Measurements from ENCODE around the gene STK38L. TPM values are rescaled to one million over a fixed set of nuclear protein-coding genes. Genes with fewer than 3 reads are reported as not detected.

Gene STK38L
- total and polyA plus RNA-seq, 10 of the 15 experiments (the other 5 are each of a cell fraction or from before 2014, with no cell fraction given), result 43.0 to 154 (median 115) TPM

- TF ChIP-seq POLR2AphosphoS5 (IDR thresholded peaks at IDR 0.05; ENCODE audit: low read length) (0 out of 2 replicates have a peak, but pooled peaks have one; percentile 38), FOXM1 (IDR thresholded peaks at IDR 0.05; ENCODE audit: low read depth, low read length) (no peak), RELB (IDR thresholded peaks at IDR 0.05; ENCODE audit: low read depth) (peak; percentile 99), ZSCAN29 (IDR thresholded peaks at IDR 0.05) (no peak), NR2C1 (IDR thresholded peaks at IDR 0.05) (no peak), HCFC1 (IDR thresholded peaks at IDR 0.05; ENCODE audit: low read length) (no peak), PRDM15 (CRISPR knock-in tag; IDR thresholded peaks at IDR 0.05) (no peak), ZNF687 (IDR thresholded peaks at IDR 0.05) (no peak), ZBTB40 (IDR thresholded peaks at IDR 0.05; ENCODE audit: borderline replicate concordance) (no peak; the same call in 1 of the 2 replicates), RAD51 (IDR thresholded peaks at IDR 0.05) (no peak), E2F4 (IDR thresholded peaks at IDR 0.05; ENCODE audit: low read depth, low read length) (no peak), EZH2 (IDR thresholded peaks at IDR 0.05; ENCODE audit: borderline replicate concordance, control insufficient read depth, low read depth, low read length) (no peak), KAT2A (conservative IDR thresholded peaks at IDR 0.05; ENCODE audit: control insufficient read depth, low read depth, low read length) (no peak), CBX5 (IDR thresholded peaks at IDR 0.05; ENCODE audit: low read depth) (no peak)
Observed at GRCh38 chr12:27277846-27278260, 33.8 kb downstream of the STK38L start (continued).

Measured in GM12878 (cell line).